ENCODE measurements around the gene SRRM3.
"Not testable (repeated sequence)": the region's sequence is repeated elsewhere in the genome, so short reads cannot be mapped to it uniquely, and the experiment has no call there.

Gene SRRM3

GRCh38 chr7:76201732-76202665 is at the start of gene SRRM3:
Gene SRRM3 (plus strand): TSS chr7:76201896. CDS start chr7:76235067, 33,171 bp downstream.
- DNase-seq (ENCODE audit: insufficient read length, low spot score), result no peak
- FAIRE-seq, result no peak
- peak; percentile 73 for TF ChIP-seq CTCF (IDR thresholded peaks at IDR 0.05; ENCODE audit: insufficient read depth, missing control alignments)

GRCh38 chr7:76151932-76152331 is 49.8 kb upstream of the SRRM3 start:
- DNase-seq (ENCODE audit: insufficient read length, low spot score) (no peak), FAIRE-seq (no peak)
- no peak for TF ChIP-seq CTCF (IDR thresholded peaks at IDR 0.05; ENCODE audit: insufficient read depth, missing control alignments)

GRCh38 chr7:76153571-76154230 is 48.0 kb upstream of the SRRM3 start:
- FAIRE-seq; DNase-seq (ENCODE audit: insufficient read length, low spot score): not testable (repeated sequence)

GRCh38 chr7:76155938-76156337 is 45.8 kb upstream of the SRRM3 start:
- FAIRE-seq (no peak), DNase-seq (ENCODE audit: insufficient read length, low spot score) (no peak)
- TF ChIP-seq CTCF (IDR thresholded peaks at IDR 0.05; ENCODE audit: insufficient read depth, missing control alignments), result no peak

GRCh38 chr7:76156992-76157685 is 44.6 kb upstream of the SRRM3 start:
- DNase-seq (ENCODE audit: insufficient read length, low spot score); FAIRE-seq: not testable (repeated sequence)

- FAIRE-seq; DNase-seq (ENCODE audit: insufficient read length, low spot score): not testable (repeated sequence)
Measured at GRCh38 chr7:76158416-76158815, 43.3 kb upstream of the SRRM3 start.

GRCh38 chr7:76162416-76163170 is 39.1 kb upstream of the SRRM3 start:
- DNase-seq (ENCODE audit: insufficient read length, low spot score); FAIRE-seq: not testable (repeated sequence)

- DNase-seq (ENCODE audit: insufficient read length, low spot score); FAIRE-seq: not testable (repeated sequence)
Measured at GRCh38 chr7:76163812-76164211, 37.9 kb upstream of the SRRM3 start.

GRCh38 chr7:76165106-76165972 is 36.4 kb upstream of the SRRM3 start:
- DNase-seq (ENCODE audit: insufficient read length, low spot score), result no peak
- no peak for TF ChIP-seq CTCF (IDR thresholded peaks at IDR 0.05; ENCODE audit: insufficient read depth, missing control alignments)
- no peak for FAIRE-seq
